Fibroblast of skin of scalp (primary cell): ENCODE data around the gene CHKA.

Experiments
- DNase-seq: peaks from one replicate; pipeline ENCODE4 v3.0.0-alpha.2; 2013

CHKA gene

DNA sequence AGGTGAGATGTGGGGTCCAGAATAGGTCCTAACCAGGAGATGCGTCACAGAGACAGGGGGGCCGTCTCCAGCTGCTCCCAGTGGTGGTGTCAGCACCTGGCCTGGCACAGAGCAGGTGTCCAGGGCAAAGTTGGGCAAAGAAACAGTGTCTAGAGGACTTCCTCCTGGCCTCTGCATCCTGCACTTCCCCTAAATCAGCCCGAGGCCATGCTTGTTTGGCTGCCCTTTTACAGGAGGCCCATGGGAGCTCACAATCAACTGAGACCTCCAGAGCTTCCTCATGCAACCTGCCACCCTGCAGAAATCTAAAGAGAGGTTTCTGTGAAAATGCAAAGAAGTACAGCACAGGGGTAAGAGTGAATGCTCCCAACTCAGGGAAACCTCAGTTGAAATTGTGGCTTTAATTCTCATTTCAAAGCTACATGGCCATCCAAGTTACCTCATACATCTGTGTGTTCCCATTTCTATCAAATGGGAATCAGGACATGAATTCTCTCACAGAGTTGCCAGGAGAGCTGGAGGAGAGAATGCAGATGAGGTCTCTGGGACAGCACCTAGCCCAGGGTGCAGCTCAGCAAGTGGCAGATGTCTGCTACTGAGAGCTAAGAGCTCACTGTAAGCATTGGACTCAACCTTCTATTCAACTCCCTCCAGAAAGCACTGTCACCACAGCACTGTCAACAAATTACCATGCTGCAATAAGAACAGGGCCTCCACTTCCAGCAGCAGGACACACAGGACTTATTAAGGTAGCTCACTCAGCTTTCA, 49.7 kb downstream of the CHKA start:
- no peak for DNase-seq

DNA sequence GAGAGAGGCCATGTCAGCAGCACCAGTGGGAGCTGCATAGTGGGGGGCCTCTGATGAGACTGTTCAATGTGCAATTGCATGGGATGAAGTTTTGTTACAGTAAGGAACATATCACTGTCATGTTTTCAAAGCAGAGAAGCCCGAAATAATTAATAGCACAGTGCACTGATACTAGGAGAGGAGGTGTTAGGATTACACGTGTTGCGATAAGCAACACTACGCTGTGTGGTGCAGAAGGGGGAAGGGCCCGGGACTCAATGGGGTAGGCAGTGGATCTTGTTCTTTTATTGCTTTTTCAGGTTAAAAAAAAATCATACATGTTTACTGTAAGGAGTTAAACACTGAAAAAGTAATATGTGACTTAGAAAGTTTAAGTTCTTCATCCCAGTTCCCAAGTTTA, 53.2 kb downstream of the CHKA start:
- DNase-seq = no peak

DNA sequence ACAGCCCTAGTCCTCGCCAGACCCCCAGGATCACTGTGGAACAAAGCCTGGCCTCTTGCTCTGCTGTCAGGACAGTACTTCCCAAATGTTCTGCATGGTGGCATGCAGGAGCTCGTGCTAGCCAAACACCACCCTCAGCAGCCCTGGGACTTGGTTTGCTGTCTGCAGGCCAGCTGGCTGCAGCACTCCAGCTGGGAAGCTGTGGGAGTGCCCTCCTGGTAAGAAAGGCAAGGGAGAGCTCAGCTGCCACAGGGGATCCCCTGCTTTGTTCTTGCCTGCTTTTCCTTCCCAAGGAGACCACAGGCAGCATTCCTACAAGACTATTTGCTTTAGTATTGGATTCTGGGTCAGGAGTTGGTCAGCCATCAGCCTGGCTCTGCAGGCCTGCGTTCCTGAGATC, 54.4 kb downstream of the CHKA start:
- DNase-seq = peak; percentile 30

- no peak for DNase-seq
These were observed 55.3 kb downstream of the CHKA start for GRCh38 chr11:68065841-68066240.

DNA sequence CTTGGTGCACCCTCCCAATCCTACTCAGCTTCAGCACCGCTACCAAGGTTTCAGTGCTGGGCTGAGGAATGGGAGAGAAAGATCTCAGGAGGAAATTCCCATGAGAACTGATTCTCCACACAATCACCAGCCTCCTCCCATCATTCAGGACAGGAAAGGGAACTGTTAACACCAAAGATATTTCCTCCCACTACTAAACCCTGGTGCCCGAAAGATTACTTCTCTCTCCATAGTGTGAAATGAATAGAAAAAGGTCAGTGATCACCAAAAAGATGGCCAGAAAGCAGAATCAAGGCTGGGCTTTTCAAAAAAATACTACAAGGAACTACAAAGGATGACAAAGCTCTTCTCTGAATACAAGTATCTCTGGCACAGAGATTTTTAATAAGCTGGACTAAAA, 56.3 kb downstream of the CHKA start:
- DNase-seq = no peak

GRCh38 chr11:68061508-68061907, 59.7 kb downstream of the CHKA start:
- DNase-seq = no peak

GRCh38 chr11:68057807-68058206, 63.4 kb downstream of the CHKA start:
- no peak for DNase-seq

DNA sequence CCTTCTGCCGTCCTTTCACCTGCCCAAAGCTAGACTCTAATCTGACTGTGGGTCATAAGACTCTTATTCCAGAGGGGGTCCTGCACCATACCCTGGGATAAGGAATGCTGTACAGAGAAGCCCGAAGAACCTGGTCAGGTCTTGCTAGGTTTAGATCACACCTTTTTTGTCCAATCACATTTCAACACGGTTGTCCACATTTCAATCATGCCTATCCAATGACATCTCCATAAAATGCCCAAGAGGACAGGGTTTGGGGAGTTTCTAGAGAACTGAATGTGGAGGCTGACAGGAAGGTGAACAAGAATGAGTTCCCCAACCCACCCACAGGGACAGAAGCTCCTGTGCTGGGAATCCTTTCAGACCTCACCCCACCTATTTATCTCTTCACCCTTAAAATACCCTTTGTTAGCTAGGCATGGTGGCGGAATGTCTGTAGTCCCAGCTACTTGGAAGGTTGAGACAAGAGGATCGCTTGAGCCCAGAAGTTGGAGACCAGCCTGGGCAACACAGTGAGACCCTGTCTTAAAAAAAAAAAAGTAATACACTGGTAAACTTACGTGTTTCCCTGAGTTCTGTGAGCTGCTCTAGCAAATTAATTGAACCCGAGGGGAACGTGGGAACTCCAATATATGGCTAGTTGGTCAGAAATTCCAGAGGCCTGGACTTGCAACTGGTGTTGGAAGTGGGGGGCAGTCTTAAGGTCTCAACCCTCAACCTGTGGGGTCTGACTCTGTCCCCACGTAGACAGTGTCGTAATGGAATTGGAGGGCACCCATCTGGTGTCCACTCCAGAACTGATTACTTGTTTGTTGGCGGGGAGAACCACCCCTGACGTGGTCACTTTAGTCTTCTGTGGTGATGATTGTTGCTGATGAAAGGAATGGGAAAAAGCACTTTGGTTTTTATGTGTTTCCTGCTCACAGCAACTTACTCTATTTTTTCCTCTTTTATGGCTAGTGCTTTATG, 64.6 kb downstream of the CHKA start:
- DNase-seq = no peak

GRCh38 chr11:68053981-68054812, 67.0 kb downstream of the CHKA start:
- no peak for DNase-seq

- DNase-seq = no peak
These were observed 68.1 kb downstream of the CHKA start for GRCh38 chr11:68053117-68053516.

DNA sequence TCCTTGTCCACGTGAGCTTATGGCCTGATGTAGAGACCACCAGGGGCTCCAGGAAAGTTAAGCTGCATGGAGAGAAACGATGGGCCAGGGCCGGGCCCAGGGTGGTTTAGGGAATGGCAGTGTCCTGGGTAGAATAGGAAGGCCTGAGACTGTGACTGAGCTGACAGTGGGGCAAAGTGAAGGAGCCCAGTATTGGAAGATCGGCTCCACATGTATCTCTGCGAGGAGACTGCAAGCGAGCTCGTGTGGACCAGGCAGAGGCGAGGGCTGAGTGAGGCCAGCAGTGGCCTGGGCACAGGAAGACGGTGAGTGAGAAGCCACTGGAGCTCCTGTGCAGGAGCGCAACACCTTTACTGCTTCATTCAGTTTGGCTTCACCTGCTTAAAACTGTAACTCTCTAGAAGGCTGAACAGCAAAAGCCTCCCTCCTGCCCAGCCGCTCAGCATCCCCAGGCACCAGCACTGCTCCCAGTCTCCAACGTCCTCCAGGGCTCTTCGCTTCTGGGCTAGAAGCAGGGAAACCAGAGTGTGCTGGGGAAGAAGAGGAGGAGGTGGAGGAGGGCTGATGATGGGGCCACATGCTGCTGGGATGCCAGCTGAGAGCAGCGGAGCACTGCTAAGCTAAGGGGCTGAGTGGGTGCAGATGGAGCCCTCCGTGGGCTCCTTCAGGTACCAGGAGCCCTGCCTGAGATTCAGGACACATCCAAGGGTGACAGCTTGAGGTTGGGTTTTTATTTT, 68.9 kb downstream of the CHKA start:
- no peak for DNase-seq

GRCh38 chr11:68051191-68052136, 69.7 kb downstream of the CHKA start:
- DNase-seq = no peak

DNA sequence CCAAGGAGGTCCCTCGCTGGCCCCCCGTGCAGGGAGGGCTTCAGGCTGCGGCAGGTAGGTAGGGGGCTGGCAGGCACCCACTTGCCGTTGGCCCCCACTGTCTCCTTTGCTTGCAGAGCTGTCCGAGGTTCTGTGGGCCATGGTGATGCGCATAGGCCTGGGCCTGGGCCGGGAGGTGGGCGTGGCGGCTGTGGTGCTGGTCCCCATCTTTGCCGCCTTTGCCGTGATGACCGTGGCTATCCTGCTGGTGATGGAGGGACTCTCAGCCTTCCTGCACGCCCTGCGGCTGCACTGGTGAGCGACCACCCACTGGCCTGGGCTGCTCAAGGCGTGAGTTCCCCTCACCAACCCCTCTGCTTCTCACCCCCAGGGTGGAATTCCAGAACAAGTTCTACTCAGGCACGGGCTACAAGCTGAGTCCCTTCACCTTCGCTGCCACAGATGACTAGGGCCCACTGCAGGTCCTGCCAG, 70.8 kb downstream of the CHKA start:
- no peak for DNase-seq

DNA sequence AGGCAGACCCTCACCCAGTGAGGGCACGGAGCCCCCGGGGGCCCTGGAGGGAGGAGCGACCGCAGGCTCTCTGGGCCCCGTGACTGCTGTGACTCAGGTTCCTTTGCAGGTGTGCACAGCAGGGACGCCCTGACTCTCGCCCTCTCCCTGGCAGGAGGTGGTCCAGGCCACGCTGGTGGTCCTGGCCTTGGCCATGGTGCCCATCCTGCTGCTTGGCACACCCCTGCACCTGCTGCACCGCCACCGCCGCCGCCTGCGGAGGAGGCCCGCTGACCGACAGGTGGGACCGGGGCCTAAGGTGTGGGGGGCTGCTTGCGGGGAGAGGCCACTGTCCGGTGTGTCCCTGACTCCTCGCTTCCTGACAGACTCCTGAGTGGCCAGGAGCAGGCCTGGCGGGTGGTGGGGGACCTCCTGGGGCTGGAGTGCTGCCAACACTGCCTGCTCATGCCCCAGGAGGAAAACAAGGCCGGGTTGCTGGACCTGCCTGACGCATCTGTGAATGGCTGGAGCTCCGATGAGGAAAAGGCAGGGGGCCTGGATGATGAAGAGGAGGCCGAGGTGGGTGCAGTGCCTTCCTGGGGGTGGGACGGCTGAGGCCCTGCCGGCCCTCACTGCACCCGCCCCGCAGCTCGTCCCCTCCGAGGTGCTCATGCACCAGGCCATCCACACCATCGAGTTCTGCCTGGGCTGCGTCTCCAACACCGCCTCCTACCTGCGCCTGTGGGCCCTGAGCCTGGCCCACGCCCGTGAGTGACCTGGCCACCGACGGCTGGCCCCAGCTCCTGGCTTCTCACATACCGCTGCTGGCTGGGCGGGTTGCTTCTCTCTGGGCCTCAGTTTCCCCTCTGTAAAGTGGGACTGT, 71.4 kb downstream of the CHKA start:
- no peak for DNase-seq

GRCh38 chr11:68048681-68049508, 72.3 kb downstream of the CHKA start:
- DNase-seq = no peak

DNA sequence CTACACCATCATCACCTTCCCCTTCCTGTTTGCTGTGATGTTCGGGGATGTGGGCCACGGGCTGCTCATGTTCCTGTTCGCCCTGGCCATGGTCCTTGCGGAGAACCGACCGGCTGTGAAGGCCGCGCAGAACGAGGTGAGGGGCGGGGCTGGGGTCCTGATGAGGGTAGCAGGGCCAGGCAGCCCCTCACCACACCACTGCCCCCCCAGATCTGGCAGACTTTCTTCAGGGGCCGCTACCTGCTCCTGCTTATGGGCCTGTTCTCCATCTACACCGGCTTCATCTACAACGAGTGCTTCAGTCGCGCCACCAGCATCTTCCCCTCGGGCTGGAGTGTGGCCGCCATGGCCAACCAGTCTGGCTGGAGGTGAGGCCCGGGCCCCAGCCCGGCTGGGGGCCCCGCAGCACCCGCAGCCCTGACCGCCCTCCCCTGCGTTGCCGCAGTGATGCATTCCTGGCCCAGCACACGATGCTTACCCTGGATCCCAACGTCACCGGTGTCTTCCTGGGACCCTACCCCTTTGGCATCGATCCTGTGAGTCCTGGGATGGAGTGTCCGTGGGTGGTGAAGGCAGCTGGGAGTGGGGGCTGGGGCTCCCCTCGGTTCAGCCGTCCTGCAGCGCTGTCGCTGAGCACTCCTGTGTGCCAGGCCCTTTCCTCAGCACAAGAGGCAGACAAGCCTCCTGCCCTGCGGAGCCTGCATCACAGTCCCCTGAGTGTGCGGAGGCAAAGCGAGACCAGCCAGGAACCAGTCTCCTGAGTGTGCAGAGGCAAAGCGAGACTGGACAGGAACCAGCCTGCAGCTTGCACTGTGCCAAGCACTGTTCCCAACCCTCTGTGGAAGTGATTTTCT, 73.5 kb downstream of the CHKA start:
- DNase-seq = no peak

GRCh38 chr11:68044898-68045351, 76.3 kb downstream of the CHKA start:
- no peak for DNase-seq
